ENCODE results near the gene TUBGCP3.
"Not testable (repeated sequence)": the region's sequence is repeated elsewhere in the genome, so short reads cannot be mapped to it uniquely, and the experiment has no call there.

TUBGCP3 gene

DNA sequence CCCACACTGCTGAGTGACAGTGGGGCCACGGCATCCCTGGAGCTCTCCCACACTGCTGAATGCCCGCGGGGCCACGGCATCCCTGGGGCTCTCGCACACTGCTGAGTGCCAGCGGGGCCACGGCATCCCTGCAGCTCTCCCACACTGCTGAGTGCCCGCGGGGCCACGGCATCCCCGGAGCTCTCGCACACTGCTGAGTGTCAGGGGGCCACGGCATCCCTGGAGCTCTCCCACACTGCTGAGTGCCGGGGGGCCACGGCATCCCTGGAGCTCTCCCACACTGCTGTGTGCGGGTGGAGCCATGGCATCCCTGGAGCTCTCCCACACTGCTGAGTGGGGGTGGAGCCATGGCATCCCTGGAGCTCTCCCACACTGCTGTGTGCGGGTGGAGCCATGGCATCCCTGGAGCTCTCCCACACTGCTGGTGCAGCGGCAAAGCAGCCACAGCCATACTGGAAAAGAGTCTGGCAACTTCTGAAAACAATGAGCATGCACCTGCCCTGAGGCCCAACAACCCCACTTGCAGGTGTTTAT is 8.6 kb downstream of the TUBGCP3 start:
- in situ Hi-C loops (cut with MboI; ENCODE audit: low sequenced_read_pairs) = no loop called here

DNA sequence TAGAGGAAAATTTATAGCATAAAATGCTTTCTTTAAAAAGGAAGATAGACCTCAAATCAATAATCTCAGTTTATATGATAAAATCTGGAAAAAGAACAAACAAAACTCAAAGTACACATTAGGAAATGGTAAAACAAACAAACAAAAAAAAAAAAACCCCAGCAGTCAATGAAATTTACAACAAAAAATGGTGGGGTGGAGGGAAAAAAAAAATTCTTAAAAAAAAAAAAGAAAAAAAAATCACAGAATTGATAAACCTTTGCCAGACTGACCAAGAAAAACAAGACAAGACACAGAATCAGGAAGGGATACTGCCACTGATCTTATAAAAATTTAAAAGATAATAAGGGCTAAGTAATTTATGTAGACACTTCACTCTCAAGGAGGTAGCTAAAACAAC is 11.2 kb downstream of the TUBGCP3 start:
- in situ Hi-C loops (cut with MboI; ENCODE audit: low sequenced_read_pairs) = no loop called here

GRCh38 chr13:112576191-112576590 is 11.8 kb downstream of the TUBGCP3 start:
- in situ Hi-C loops (cut with MboI; ENCODE audit: low sequenced_read_pairs) = no loop called here

- in situ Hi-C loops (cut with MboI; ENCODE audit: low sequenced_read_pairs) = no loop called here
Observed at GRCh38 chr13:112575675-112576074, 12.3 kb downstream of the TUBGCP3 start.

GRCh38 chr13:112574834-112575613 is 12.9 kb downstream of the TUBGCP3 start:
- in situ Hi-C loops (cut with MboI; ENCODE audit: low sequenced_read_pairs) = no loop called here

- in situ Hi-C loops (cut with MboI; ENCODE audit: low sequenced_read_pairs) = no loop called here
Observed at GRCh38 chr13:112574416-112574815, 13.5 kb downstream of the TUBGCP3 start.

- in situ Hi-C loops (cut with MboI; ENCODE audit: low sequenced_read_pairs) = no loop called here
Observed at GRCh38 chr13:112573710-112574109, 14.2 kb downstream of the TUBGCP3 start.

- in situ Hi-C loops (cut with MboI; ENCODE audit: low sequenced_read_pairs) = no loop called here
Observed at GRCh38 chr13:112572366-112572765, 15.6 kb downstream of the TUBGCP3 start.

DNA sequence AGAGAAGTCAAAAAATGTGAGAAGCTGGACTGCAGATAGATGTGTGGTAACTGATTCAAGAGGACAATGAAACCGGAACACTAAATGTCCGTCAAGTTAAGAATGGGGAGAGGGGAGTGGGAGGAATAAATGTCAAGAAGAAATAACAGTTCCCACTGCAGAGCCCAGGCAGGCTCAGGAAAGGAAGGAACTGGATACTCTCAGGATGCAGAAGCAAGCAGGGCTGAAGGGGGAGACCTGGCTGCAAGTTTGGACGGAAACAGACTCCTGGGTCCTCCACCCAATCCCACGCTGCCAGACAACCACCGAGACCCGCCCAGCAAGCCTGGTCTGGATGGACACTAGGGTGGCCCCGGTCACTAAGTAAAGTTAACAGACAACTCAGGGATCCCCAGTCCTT is 18.1 kb downstream of the TUBGCP3 start:
- in situ Hi-C loops (cut with MboI; ENCODE audit: low sequenced_read_pairs) = no loop called here

DNA sequence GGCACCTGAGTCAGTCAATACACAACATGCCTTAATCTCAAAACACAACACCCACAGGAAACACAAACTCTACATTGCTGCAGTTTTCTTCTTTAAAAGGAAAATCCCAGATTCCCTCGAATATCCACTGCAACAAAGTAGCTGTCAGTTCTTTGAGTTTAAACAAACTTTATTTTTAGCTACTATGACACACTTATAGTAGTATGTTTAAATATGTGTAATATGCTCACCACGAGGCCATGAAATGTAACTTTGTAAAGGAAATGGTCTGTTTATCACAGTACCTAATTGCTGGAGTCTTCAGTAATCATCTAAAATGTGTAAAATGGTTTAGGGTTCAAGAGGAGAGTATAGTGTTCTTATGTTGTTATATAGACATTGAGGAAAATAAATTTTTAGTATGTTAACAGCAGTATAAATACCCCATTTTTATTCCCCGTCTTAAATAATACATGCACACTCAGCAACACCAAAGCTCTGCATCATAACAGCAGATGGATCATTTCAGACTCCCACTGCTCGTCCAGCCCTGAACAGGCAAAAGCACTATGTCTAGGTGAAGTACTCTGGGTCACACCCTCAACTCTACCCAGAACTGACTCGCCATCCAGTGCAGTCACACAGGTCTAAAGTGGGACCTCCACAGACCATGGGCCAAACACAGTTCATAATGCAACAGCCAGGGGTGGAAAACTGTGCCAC is 20.6 kb downstream of the TUBGCP3 start:
- in situ Hi-C loops (cut with MboI; ENCODE audit: low sequenced_read_pairs) = no loop called here

- in situ Hi-C loops (cut with MboI; ENCODE audit: low sequenced_read_pairs) = no loop called here
Observed at GRCh38 chr13:112562786-112563383, 25.1 kb downstream of the TUBGCP3 start.

DNA sequence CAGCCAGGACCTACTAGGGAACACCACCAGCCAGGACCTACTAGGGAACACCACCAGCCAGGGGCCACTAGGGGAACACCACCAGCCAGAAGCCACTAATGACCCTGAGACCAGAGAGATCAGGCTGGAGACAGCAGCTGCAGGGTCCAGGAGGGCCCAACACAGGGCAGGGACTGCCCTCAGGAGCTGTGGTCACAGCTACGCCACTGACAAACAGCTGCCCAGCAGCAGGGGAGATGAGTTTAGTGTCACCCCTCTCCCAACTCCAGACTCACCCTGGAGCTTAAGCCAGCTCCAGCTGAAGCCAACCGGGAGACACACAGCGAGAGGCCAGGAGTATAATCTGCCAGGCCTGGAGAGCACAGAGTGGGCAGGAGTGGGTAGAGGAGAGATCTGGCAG is 25.7 kb downstream of the TUBGCP3 start:
- in situ Hi-C loops (cut with MboI; ENCODE audit: low sequenced_read_pairs) = no loop called here

DNA sequence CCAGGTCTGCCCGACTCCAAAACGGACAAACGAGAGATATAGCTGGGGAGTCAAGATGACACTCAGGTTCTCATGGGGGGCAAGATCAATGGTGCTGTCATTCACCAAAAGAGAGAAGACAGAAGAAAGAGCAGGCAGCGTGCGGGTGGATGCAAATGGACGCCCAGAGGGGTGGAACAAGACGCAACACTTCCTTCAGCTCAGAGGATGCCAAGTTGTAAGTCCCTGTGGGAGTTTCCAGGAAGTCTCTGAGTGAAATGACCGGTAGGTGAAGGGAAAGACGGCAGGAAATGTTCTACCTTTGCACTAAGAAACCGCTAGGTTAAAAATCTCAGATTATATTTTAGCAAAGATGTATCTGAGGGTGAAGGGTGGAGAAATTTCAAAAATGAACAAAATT is 26.5 kb downstream of the TUBGCP3 start:
- in situ Hi-C loops (cut with MboI; ENCODE audit: low sequenced_read_pairs) = no loop called here

- in situ Hi-C loops (cut with MboI; ENCODE audit: low sequenced_read_pairs) = no loop called here
Observed at GRCh38 chr13:112558696-112559418, 29.1 kb downstream of the TUBGCP3 start.

GRCh38 chr13:112556600-112556999 is 31.4 kb downstream of the TUBGCP3 start:
- in situ Hi-C loops (cut with MboI; ENCODE audit: low sequenced_read_pairs) = no loop called here

DNA sequence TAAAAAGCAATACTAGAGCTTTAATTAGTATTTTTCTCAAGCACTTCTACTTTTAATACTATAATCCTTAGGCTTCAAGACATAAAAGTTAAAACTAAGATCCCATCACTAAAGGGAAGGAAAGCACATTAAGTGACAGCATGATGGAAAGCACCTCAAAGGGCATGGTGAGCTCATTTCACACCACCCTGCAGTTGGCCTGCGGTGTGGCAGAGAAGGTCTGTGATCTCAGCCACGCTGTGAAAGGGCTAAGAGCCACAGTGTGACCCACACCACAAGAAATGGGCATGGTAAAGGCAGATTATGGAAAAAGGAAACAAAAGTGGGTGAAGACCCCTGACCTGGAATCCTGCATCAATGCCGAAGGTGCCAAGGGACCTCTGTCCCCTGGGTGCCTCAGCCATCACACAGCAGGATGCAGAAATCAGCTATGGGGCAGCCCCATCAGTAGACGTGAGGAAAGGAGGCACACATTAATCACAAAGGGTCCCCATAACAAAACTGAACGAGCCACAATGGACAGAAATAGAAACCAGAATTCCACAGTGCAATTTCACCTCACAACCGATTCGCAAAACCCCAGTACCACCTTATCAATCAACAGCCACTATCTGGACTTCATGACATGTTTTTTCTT is 33.6 kb downstream of the TUBGCP3 start:
- in situ Hi-C loops (cut with MboI; ENCODE audit: low sequenced_read_pairs) = no loop called here

DNA sequence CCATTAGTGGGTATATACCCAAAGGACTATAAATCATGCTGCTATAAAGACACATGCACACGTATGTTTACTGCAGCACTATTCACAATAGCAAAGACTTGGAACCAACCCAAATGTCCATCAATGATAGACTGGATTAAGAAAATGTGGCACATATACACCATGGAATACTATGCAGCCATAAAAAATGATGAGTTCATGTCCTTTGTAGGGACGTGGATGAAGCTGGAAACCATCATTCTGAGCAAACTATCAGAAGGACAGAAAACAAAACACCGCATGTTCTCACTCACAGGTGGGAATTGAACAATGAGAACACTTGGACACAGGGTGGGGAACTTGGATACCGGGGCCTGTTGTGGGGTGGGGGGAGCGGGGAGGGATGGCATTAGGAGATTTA is 39.0 kb downstream of the TUBGCP3 start:
- in situ Hi-C loops (cut with MboI; ENCODE audit: low sequenced_read_pairs) = not testable (repeated sequence)

DNA sequence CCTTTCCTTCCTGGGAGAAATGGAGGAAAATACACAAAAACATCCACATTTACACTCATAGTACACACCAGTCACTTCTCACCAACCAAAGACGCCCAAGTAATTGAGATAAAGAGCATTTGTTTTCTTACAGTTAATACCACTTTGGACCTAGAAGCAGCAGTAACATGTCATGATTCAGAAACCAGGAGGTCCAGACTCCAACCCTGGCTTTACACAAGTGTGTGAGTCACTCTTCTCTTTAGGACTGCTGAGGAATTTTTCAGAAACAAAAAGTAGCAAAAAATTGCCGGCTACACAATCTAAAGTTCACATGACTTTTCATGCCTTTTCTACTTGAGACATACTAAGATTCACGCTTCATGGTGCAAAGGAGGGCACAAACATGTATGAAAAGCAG is 42.1 kb downstream of the TUBGCP3 start:
- in situ Hi-C loops (cut with MboI; ENCODE audit: low sequenced_read_pairs) = no loop called here

GRCh38 chr13:112532837-112533745 is 54.9 kb downstream of the TUBGCP3 start:
- in situ Hi-C loops (cut with MboI; ENCODE audit: low sequenced_read_pairs) = no loop called here
